Limb (tissue), 2 donors: ENCODE data around the gene SYNRG.

Source experiments
- DNase-seq, 2 donors: peaks; one replicate each; pipeline ENCODE4 v3.0.0-alpha.2; 2016; ENCODE audit errors: extremely low spot score in 2 of 2

Gene SYNRG

DNA sequence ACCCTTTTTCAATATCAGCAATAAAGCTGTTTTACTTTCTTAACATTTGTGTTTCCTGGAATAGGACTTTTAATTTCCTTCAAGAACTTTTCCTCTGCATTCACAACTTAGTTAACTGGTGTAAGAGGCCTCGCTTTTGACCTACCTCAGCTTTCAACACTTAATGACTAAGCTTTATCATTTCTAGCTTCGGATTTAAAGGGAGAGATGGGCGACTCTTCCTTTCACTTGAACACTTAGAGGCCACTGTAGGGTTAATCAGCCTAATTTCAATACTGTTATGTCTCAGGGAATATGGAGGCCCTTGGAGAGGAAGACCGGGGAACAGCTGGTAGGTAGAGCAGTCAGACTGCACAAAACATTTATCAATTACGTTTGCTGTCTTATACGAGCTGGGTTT, 4.7 kb downstream of the SYNRG start:
- no peak for DNase-seq

- no peak for DNase-seq
Observed at GRCh38 chr17:37598145-37598544, 11.1 kb downstream of the SYNRG start.

DNA sequence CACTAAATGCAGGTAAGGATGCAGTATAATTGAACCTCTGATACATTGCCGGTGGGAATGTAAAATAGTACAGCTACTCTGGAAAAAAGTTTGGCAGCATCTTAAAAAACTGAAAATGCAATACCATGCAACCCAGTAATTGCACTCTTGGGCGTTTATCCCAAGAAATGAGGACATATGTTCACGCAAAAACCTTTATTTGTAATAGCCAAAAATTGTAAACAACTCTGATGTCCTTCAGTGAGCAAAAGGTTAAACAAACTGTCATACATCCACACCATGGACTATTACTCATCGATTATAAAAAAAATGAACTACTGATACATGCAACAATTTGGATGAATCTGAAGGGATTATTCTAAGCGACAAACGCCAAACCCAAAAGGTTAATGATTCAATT, 16.9 kb downstream of the SYNRG start:
- DNase-seq: no peak

GRCh38 chr17:37585066-37585465, 24.2 kb downstream of the SYNRG start:
- no peak for DNase-seq

GRCh38 chr17:37576281-37576680, 32.9 kb downstream of the SYNRG start:
- DNase-seq: no peak

DNA sequence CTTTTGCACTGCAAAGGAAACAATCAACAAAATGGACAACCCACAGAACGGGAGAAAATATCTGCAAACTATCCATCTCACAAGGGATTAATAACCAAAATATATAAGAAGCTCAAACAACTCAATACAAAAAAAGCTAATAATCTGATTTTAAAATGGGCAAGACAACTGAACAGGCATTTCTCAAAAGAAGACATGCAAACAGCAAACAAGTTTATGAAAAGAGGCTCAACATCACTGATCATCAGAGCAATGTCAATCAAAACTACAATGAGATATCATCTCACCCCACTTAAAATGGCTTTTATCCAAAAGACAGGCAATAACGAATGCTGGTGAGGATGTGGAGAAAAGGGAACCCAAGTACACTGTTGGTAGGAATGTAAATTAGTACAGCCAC, 34.8 kb downstream of the SYNRG start:
- no peak for DNase-seq

DNA sequence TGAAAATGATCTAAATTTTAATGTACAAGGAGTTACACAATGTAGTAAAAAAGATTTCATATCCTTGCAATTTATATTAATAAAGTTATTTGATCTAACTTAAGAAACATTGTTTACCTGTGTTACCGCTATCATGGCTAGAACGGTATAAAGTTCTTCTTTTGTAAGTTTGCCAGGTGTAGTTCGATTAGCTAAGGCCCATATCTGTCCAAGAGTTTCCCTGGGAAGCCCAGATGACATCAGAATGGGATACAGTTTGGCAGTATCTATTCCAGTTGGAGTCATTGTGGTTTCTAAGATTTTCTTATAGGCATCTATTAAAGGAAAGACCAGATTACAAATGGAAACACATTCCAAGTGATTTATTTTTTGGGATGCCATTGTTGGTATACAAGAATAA, 37.5 kb downstream of the SYNRG start:
- no peak for DNase-seq

DNA sequence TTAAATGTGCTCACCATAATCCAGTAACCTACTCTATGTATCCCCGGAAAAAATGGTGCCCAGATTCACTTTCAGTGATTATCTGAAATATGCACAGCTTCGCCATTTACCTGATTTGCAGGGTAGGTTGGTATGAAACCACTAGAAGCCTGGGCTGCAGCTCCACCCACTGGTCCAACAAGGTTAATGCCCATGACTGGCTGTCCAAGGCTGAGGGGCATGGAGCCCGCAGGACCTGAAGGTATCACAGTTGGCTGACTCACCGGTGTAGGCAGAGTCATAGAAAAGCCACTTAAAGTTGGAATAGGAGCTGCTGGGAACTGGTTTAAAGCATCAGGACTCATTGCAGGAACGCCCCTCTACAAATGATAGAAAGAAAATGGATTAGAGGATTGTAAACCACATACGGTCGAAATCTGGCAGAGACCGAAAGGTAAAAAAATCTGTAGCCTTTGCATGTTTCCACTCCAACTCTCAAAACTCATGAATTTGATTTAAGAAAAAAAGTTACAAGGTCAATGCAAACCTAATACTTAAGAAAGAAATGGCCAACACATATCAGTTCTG, 38.6 kb downstream of the SYNRG start:
- peak in 1 of 2 donors; percentile 39 for DNase-seq

- DNase-seq: no peak
Observed at GRCh38 chr17:37568350-37569053, 40.7 kb downstream of the SYNRG start.

DNA sequence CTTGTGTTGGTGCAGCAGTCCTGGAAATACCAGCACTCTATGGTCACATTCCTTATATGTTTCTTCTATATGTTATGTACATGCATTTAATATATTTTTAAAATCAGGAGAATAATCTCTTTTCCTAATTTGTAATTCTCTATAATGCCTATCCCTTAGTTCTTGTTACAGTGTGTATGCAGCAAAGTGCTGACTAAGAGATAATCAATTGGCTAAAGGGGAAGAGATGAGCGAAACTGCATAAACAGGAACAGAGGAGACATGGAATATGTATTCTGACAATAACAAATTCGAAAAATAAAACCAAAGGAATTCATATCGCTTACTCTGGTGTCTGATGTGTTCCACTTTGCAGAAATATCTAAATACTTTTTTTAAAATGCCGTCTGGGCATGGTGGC, 41.7 kb downstream of the SYNRG start:
- no peak for DNase-seq

DNA sequence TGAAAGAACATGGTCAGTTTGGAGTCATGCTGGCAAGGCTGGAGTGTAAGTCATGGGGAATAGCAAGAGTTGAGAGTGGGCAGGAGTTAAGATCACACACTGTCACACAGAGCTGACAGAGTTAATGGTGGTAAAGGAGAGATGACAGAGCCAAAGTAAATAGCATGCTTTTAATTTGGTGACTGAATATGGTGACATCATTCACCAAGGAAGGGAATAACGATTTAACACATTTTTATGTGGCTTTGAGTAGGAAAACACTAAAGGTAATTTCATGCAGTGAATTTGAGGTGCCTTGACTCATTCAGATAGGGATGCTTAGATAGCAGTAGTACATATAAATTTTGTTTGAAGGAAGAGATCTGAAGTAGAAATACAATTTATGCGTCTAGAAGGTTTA, 42.1 kb downstream of the SYNRG start:
- DNase-seq: no peak

- no peak for DNase-seq
Observed at GRCh38 chr17:37564252-37564651, 45.0 kb downstream of the SYNRG start.

- DNase-seq: no peak
Observed at GRCh38 chr17:37562016-37562745, 47.0 kb downstream of the SYNRG start.

DNA sequence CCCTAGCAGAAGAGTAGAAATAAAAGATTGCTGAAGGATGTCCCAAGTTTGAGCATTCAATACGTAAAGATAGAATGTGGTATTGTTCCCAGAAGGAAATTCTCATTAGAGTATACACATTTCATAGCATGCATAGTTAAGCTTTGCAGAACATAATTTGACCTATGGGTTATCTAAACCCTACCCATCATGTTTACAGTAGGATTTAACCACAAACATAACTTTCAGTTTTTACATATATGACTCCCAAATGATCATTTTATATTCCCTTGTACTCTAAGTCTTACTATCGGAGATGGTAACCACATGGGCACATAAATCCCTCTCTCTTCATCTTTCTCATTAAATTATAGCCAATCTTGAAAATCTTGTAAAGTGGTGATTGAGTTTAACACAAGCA, 50.9 kb downstream of the SYNRG start:
- no peak for DNase-seq

- no peak for DNase-seq
Observed at GRCh38 chr17:37557482-37557881, 51.7 kb downstream of the SYNRG start.

GRCh38 chr17:37555386-37555785, 53.8 kb downstream of the SYNRG start:
- DNase-seq: no peak

DNA sequence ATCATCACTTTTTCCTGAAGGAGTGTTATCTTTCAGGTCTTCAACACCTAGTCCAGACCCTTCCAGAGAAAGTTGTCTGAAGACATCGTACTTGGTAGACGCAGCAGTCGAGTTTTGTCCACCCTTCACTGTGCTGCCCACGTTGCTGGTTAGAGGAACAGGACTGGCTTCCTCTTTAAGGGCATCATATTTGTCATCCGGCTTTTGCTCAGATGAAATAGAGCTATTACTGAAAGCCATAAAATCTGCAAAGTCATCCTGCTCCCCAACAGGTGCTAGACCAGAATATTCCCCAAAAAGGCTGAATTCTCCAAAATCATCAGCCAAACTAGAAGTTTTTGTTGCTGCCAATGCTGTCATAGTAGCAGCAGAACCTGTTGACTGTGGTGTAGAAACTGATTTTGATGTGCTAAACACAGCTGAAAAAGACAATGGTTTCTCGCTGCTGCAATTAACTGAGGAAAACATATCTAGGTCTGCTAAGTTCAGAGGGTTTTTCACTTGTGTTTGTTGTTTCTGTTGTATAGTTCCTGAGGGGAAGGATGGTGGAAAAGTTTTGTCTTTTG, 55.7 kb downstream of the SYNRG start:
- no peak for DNase-seq

DNA sequence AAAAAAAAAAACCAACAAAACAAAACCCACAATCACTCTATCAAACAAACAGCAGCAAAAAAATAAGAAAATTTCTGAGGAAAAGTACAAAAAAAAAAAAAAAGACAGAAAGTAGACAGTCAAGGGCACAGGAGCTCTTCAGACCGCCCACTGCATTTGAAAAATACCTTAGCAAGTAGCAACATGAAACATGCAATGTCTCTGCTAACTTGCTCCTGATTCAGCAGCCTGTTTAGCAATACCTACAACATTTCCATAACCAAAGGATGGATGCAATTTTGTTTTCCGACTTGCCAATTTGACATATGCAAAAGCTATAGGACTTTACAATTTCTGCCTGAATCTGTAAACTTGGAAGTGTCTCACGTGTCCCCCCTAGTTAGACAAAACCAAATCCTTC, 57.4 kb downstream of the SYNRG start:
- DNase-seq: no peak

GRCh38 chr17:37547986-37548385, 61.2 kb downstream of the SYNRG start:
- no peak for DNase-seq

- DNase-seq: peak in 1 of 2 donors; percentile 67
Observed at GRCh38 chr17:37546302-37546701, 62.9 kb downstream of the SYNRG start.

DNA sequence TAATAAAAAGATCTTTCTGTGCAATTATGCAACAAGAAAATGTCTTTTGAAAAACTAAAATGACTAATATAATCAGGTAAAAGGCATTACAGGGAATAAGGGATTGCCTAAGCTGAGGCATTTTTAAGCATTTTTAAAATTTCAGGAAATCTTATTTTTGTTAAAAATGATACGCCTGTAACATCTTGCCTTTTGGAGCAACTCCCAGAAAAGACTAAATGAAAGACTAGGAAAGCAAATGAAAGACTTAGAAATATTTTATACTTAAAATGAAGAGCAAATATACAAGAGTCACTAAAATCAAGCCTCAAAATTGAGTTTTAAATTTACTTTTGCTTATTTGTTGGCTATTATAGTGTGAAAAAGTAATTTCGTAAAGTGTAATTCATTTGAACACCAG, 63.7 kb downstream of the SYNRG start:
- DNase-seq: no peak

GRCh38 chr17:37543637-37544052, 65.6 kb downstream of the SYNRG start:
- no peak for DNase-seq
